MM.1S (cell line): ENCODE results near the gene LRFN2.

Experiments used
- DNase-seq: peaks from one replicate; pipeline ENCODE4 v3.0.0-alpha.2; 2015
- H2AFZ ChIP-seq: fragments of 300-600 bp; sonication (generic); 2 replicates; pipeline ENCODE4 v1.6.0; 2016; ENCODE audit warnings: antibody characterized with exemption, low read length
- H3F3A ChIP-seq: fragments of 300-600 bp; sonication (generic); 2 replicates; pipeline ENCODE4 v1.6.1; 2016; ENCODE audit warnings: mild to moderate bottlenecking, antibody characterized with exemption, low read length, moderate library complexity, mixed read lengths; ENCODE audit not compliant: insufficient read depth
- H3K27ac ChIP-seq: fragments of 300-600 bp; sonication (generic); 2 replicates; pipeline ENCODE4 v1.5.1; 2016; ENCODE audit warnings: mild to moderate bottlenecking, low read length
- H3K27me3 ChIP-seq: fragments of 300-600 bp; sonication (generic); replicated peaks from 2 replicates; pipeline ENCODE4 v1.6.0; 2016; ENCODE audit warnings: low read length; ENCODE audit not compliant: insufficient read depth
- H3K36me3 ChIP-seq: fragments of 300-600 bp; sonication (generic); replicated peaks from 2 replicates; pipeline ENCODE4 v1.6.1; 2016; ENCODE audit warnings: mild to moderate bottlenecking, low read length, mixed read lengths; ENCODE audit not compliant: insufficient read depth
- H3K4me1 ChIP-seq: fragments of 300-600 bp; sonication (generic); 2 replicates; pipeline ENCODE4 v1.6.1; 2016; ENCODE audit warnings: low read length, mixed read lengths
- H3K4me2 ChIP-seq: fragments of 300-600 bp; sonication (generic); 2 replicates; pipeline ENCODE4 v1.6.0; 2016; ENCODE audit warnings: low read depth, low read length
- H3K4me3 ChIP-seq: fragments of 300-600 bp; sonication (generic); 2 replicates; pipeline ENCODE4 v1.5.1; 2016; ENCODE audit warnings: low read length, mixed read lengths
- H3K79me2 ChIP-seq: fragments of 300-600 bp; sonication (generic); 2 replicates; pipeline ENCODE4 v1.6.1; 2016; ENCODE audit warnings: mixed run types, low read length, mixed read lengths
- H3K9ac ChIP-seq: fragments of 300-600 bp; sonication (generic); 2 replicates; pipeline ENCODE4 v1.6.1; 2016; ENCODE audit warnings: low read length, mixed read lengths
- H3K9me2 ChIP-seq: fragments of 300-600 bp; sonication (generic); replicated peaks from 2 replicates; pipeline ENCODE4 v1.6.1; 2016; ENCODE audit warnings: mild to moderate bottlenecking, low read length, mixed read lengths; ENCODE audit not compliant: insufficient read depth
- H3K9me3 ChIP-seq: fragments of 300-600 bp; sonication (generic); replicated peaks from 2 replicates; pipeline ENCODE4 v1.6.1; 2016; ENCODE audit warnings: mild to moderate bottlenecking, low read length, mixed read lengths; ENCODE audit not compliant: insufficient read depth
- H4K20me1 ChIP-seq: fragments of 300-600 bp; sonication (generic); 2 replicates; pipeline ENCODE4 v1.6.1; 2016; ENCODE audit warnings: mild to moderate bottlenecking, low read length, moderate library complexity, mixed read lengths; ENCODE audit not compliant: insufficient read depth
- EZH2 ChIP-seq: fragments of 300-600 bp; sonication (generic); optimal IDR thresholded peaks from 2 replicates; pipeline ENCODE3; 2017; ENCODE audit warnings: low read depth, mild to moderate bottlenecking, antibody characterized with exemption, low read length, mixed read lengths
- EZH2phosphoT487 ChIP-seq: fragments of 300-600 bp; sonication (generic); IDR thresholded peaks from 2 replicates; pipeline ENCODE4 v1.6.1; 2018; ENCODE audit warnings: antibody characterized with exemption, low read length
- TF ChIP-seq, protein P1 (sequence below): fragments of 300-600 bp; sonication (generic); IDR thresholded peaks from 2 replicates; pipeline ENCODE4 v1.5.1; 2016; ENCODE audit warnings: antibody characterized with exemption, low read length, mixed read lengths

LRFN2 gene

DNA sequence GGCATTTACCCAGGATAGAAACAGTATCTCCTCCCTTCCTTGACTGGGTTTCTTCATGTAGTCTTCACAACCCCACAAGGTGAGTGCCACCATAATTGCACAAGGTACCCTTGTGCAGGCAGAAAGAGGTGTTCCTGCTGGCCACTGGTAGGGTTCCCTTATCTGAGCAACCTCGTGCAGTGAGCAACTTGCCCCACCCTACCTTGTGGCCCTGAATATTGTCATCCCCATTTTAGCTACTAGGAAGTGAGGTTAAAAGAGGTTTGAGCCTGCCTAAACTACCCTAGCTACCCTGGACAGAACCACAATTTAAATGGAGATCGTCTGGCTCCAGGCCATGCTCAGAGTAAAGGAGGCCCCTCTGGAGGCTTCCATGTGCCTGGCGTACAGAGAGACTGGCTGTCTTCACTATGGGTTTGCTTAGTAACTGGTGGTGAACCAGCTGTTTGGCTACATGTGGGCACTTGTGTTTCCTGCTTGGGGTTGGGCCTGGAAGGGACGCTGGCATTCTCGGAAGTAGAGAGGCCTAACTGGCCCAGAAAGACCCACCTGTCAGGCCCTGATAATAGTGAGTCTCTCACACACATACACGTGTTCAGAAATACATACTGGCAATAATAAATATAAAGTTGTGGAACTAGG lies 148.8 kb downstream of the LRFN2 start:
- DNase-seq: no peak
- Histone ChIP-seq H3F3A (no peaks in the 10 kb centered on the region), H3K4me2 (no peak overlapping the region)

DNA sequence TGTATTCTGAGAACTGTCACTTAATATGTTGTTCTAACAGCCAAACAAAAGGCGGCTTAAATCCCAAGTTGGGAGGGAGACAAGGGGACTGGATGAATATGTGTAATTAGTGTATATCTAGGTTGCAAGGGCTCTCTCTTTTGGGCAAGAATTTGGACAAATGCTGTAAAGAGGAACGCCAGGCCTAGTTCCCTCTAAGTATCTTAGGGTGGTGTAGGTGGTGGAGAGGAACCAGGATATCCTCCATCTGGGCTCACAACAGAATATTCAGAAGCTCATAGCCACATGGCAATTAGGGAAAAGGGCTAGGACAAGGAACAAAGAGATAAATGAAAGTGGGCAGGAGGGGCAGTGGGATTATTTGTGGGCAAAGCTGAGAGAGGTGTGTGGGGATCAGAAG lies 149.5 kb downstream of the LRFN2 start:
- Histone ChIP-seq H3F3A (no peaks in the 10 kb centered on the region), H3K4me3 (no peak overlapping the region), H3K4me2 (no peak overlapping the region), H3K4me1 (no peaks in the 10 kb centered on the region), H3K79me2 (no peaks in the 10 kb centered on the region), H3K36me3 (no peaks in the 10 kb centered on the region), H3K9ac (no peak overlapping the region), H3K9me3 (no peaks in the 10 kb centered on the region), H2AFZ (no peak overlapping the region), H3K27me3 (no peaks in the 10 kb centered on the region), H3K27ac (no peak overlapping the region), H4K20me1 (no peaks in the 10 kb centered on the region), H3K9me2 (no peaks in the 10 kb centered on the region)
- no peak for TF ChIP-seq EZH2
- TF ChIP-seq, protein P1, sequence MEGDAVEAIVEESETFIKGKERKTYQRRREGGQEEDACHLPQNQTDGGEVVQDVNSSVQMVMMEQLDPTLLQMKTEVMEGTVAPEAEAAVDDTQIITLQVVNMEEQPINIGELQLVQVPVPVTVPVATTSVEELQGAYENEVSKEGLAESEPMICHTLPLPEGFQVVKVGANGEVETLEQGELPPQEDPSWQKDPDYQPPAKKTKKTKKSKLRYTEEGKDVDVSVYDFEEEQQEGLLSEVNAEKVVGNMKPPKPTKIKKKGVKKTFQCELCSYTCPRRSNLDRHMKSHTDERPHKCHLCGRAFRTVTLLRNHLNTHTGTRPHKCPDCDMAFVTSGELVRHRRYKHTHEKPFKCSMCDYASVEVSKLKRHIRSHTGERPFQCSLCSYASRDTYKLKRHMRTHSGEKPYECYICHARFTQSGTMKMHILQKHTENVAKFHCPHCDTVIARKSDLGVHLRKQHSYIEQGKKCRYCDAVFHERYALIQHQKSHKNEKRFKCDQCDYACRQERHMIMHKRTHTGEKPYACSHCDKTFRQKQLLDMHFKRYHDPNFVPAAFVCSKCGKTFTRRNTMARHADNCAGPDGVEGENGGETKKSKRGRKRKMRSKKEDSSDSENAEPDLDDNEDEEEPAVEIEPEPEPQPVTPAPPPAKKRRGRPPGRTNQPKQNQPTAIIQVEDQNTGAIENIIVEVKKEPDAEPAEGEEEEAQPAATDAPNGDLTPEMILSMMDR: no peak
- TF ChIP-seq EZH2phosphoT487: no peak
- DNase-seq: no peak

More for the DNA sequence above, 148.8 kb downstream of the LRFN2 start:
- H3K4me3 ChIP-seq: no peak overlapping the region
- no peak overlapping the region for H3K9ac ChIP-seq
- H3K79me2 ChIP-seq: no peaks in the 10 kb centered on the region
- TF ChIP-seq EZH2phosphoT487 (no peak), EZH2 (no peak)
- TF ChIP-seq, protein P1: no peak
- no peak overlapping the region for H2AFZ ChIP-seq
- no peaks in the 10 kb centered on the region for H3K9me2 ChIP-seq
- H3K9me3 ChIP-seq: no peaks in the 10 kb centered on the region
- no peak overlapping the region for H3K27ac ChIP-seq
- no peaks in the 10 kb centered on the region for H3K4me1 ChIP-seq
- no peaks in the 10 kb centered on the region for H4K20me1 ChIP-seq
- no peaks in the 10 kb centered on the region for H3K27me3 ChIP-seq
- H3K36me3 ChIP-seq: no peaks in the 10 kb centered on the region

DNA sequence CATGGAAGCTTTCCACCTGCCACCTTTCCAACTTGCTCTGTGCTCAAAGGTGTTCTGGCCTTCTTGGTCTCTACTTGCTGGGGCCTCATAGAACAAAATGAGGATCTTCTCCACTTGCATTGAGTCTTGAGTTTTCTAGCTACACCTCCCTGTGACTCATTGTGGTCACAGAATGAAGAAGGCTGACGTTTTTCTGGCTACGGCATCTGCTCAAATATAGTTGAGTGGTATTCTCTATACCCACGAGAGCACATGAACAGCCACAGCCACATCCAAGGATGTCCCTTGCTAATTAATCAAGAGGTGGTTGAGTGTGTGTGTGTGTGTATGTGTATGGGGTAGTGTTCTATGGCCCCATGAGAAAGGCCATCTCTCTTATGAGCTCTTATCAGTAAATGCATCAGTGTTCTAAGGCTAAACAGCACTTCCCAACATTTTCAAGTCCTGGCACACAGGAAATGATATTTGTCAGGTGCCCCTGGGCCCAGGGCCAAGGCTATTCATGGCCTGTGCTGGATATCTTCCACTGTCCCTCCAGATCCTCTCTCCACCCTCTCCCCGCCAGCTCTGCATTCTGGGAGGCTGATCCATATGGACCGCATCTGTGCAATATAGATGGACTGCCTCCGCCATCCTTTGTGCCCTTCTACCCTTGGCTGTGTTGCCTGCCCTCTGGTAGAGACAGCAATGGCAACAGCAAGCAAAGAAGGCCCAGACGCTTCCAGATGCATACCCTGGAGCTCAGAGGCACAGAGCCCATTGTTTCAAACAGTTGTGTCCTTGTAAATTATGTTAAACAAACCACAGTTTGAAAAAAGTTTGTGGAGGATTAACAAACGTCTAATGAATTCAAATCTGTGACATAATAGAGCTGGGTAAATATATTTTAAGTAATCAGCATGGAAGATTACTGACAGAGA lies 150.2 kb downstream of the LRFN2 start:
- H3K9me2 ChIP-seq: no peaks in the 10 kb centered on the region
- no peaks in the 10 kb centered on the region for H3K36me3 ChIP-seq
- no peaks in the 10 kb centered on the region for H3K79me2 ChIP-seq
- no peaks in the 10 kb centered on the region for H3K27me3 ChIP-seq
- H3K4me2 ChIP-seq: no peak overlapping the region
- no peak for TF ChIP-seq EZH2phosphoT487
- TF ChIP-seq EZH2: no peak
- TF ChIP-seq, protein P1: no peak
- H3K9ac ChIP-seq: no peak overlapping the region
- H4K20me1 ChIP-seq: no peaks in the 10 kb centered on the region
- H3K9me3 ChIP-seq: no peaks in the 10 kb centered on the region
- H3K4me1 ChIP-seq: no peaks in the 10 kb centered on the region
- no peak overlapping the region for H2AFZ ChIP-seq
- no peak overlapping the region for H3K27ac ChIP-seq
- no peaks in the 10 kb centered on the region for H3F3A ChIP-seq
- no peak overlapping the region for H3K4me3 ChIP-seq
- DNase-seq: no peak
